Vagina (tissue), 2 donors: ENCODE measurements around the gene IP6K1. TPM values are rescaled to one million over a fixed set of nuclear protein-coding genes. Genes with fewer than 3 reads are reported as not detected.

ENCODE experiments used
- DNase-seq, 2 donors: peaks; one replicate each; pipeline ENCODE4 v3.0.0-alpha.2; 2017; ENCODE audit errors: extremely low spot score in 2 of 2
- H3K27ac ChIP-seq: fragments of 200-600 bp; sonication (generic); one replicate; pipeline ENCODE4 v1.5.1; 2019
- H3K27me3 ChIP-seq: fragments of 200-600 bp; sonication (generic); one replicate; pipeline ENCODE4 v1.5.1; 2019
- H3K36me3 ChIP-seq, 2 donors: fragments of 200-600 bp; sonication (generic); one replicate each; pipeline ENCODE4 v1.5.1; 2017 to 2019
- H3K4me1 ChIP-seq: fragments of 200-600 bp; sonication (generic); one replicate; pipeline ENCODE4 v1.5.1; 2019
- H3K4me3 ChIP-seq, 2 donors: fragments of 200-600 bp; sonication (generic); 1 replicate in 1 of 2; 2 replicates in 1 of 2; pipeline ENCODE4 v1.5.1; 2016 to 2019
- H3K9me3 ChIP-seq: fragments of 200-600 bp; sonication (generic); one replicate; pipeline ENCODE4 v1.5.1; 2019
- CTCF ChIP-seq, 3 experiments: fragments of 450-650 bp in 2 of 3; fragments of 200-600 bp in 1 of 3; sonication (generic) in 1 of 3; IDR thresholded peaks; one replicate each; pipeline ENCODE4 v1.5.1; 2017 to 2019; ENCODE audit warnings: antibody characterized with exemption in 3 of 3, mild to moderate bottlenecking in 2 of 3, moderate library complexity in 2 of 3
- POLR2A ChIP-seq, 2 donors: fragments of 450-650 bp; IDR thresholded peaks; one replicate each; pipeline ENCODE4 v1.6.1; 2017; ENCODE audit warnings: antibody characterized with exemption in 2 of 2, mild to moderate bottlenecking in 2 of 2, moderate library complexity in 2 of 2
- POLR2AphosphoS5 ChIP-seq, 2 donors: sonication (generic); formaldehyde crosslinking; IDR thresholded peaks; one replicate each; pipeline ENCODE4 v1.9.0; 2017; ENCODE audit warnings: antibody characterized with exemption in 2 of 2, mild to moderate bottlenecking in 2 of 2, low read depth in 1 of 2; ENCODE audit not compliant: insufficient read depth in 1 of 2
- intact Hi-C: fragments of 100-400 bp; cut with DNase I; formaldehyde crosslinking; loops from one replicate; pipeline ENCODE4 v1.15.1; 2023
- microRNA-seq: library from miRNA; unstranded; fragments of <30 nt; microRNA quantifications from one replicate; pipeline ENCODE4, GENCODE V29; 2017; ENCODE audit warnings: borderline number of aligned reads, borderline replicate concordance
- small RNA-seq: library from RNA; depleted of rRNA; stranded (forward); fragments of <200 nt; gene quantifications from one replicate; pipeline ENCODE3, GENCODE V24; 2016
- total RNA-seq: library from RNA; depleted of rRNA; stranded (reverse); fragments of >200 nt; gene quantifications from one replicate; pipeline ENCODE4 v1.2.3, GENCODE V29; 2016

The IP6K1 gene
- total RNA-seq, 1 donor from 2014 or later, result 46.2 TPM

GRCh38 chr3:49680493-49681231 lies 105.7 kb downstream of the IP6K1 start:
- TF ChIP-seq CTCF (IDR thresholded peaks at IDR 0.05) (no peak), POLR2AphosphoS5 (IDR thresholded peaks at IDR 0.05; ENCODE audit: insufficient read depth in 1 of 2, low read depth in 1 of 2) (no peak), POLR2A (IDR thresholded peaks at IDR 0.05) (no peak)
- Histone ChIP-seq H3K4me3 (no peak overlapping the region), H3K27ac (no peak overlapping the region), H3K27me3 (no peaks in the 10 kb centered on the region), H3K36me3 (peaks cover 0 to 73% of the 10 kb centered on the region in 2 donors), H3K4me1 (peaks cover 3% of the 10 kb centered on the region), H3K9me3 (no peaks in the 10 kb centered on the region)
- DNase-seq, result no peak
- intact Hi-C loops, result no loop called here

DNA sequence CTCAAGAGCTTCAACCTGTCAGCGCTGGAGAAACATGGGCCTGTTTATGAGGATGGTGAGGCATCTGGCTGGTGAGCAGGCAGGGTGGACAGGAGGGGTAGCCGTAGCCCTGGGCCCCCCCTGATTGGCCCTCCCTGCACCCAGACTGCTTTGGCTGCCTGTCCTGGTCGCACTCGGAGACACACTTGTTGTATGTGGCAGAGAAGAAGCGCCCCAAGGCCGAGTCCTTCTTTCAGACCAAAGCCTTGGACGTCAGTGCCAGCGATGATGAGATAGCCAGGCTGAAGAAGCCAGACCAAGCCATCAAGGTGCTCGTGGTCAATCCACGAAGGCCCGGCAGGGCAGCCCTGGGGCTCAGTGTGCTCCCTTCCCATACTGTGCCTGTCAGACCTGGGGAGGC lies 110.4 kb downstream of the IP6K1 start:
- intact Hi-C loops, result no loop called here
- Histone ChIP-seq H3K4me3 (no peak overlapping the region), H3K27me3 (no peaks in the 10 kb centered on the region), H3K36me3 (peaks cover 0 to 44% of the 10 kb centered on the region in 2 donors), H3K4me1 (peaks cover 24% of the 10 kb centered on the region), H3K9me3 (no peaks in the 10 kb centered on the region), H3K27ac (no peak overlapping the region)
- TF ChIP-seq POLR2A (IDR thresholded peaks at IDR 0.05), result no peak
- no peak for TF ChIP-seq CTCF (IDR thresholded peaks at IDR 0.05)
- TF ChIP-seq POLR2AphosphoS5 (IDR thresholded peaks at IDR 0.05; ENCODE audit: insufficient read depth in 1 of 2, low read depth in 1 of 2), result no peak
- DNase-seq, result no peak

DNA sequence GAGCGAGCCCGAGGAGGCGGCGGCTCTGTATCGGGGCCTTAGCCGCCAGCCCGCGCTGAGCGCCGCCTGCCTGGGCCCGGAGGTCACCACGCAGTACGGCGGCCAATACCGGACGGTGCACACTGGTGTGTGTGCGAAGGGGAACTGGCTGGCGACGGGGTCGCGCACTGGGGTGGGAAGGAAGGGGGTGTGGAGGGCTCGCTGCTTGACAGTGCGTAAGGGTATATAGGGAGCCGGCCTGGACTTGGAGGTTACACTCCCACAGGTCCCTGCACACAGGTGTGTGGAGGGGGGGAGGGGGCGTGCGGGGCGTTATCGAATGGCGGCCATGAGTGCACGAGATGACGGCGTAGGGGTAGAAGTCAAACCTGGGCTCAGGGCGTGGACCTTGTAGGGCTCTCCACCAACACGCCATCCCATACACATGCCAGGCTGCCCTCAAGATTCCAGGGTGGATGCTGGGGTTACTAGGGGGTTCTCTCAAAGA lies 111.8 kb downstream of the IP6K1 start:
- intact Hi-C loops, result loop anchor here (5.0 kb wide), 2 partner anchors 132 to 397 kb away; partner anchors contain the start of gene C3orf62

More for the DNA sequence above, 111.8 kb downstream of the IP6K1 start:
- no peak for DNase-seq
- TF ChIP-seq POLR2AphosphoS5 (IDR thresholded peaks at IDR 0.05; ENCODE audit: insufficient read depth in 1 of 2, low read depth in 1 of 2) (peak in 1 of 2 donors; percentile 4), POLR2A (IDR thresholded peaks at IDR 0.05) (no peak)
- H3K4me1 ChIP-seq, result peaks cover 24% of the 10 kb centered on the region
- H3K27me3 ChIP-seq, result no peaks in the 10 kb centered on the region
- H3K27ac ChIP-seq, result peak overlapping the region; percentile 78
- H3K9me3 ChIP-seq, result no peaks in the 10 kb centered on the region
- peak overlapping the region; percentile 74 to 98 for H3K4me3 ChIP-seq
- peaks cover 0 to 30% of the 10 kb centered on the region in 2 donors for H3K36me3 ChIP-seq

Small RNAs within 50 kb of the gene (microRNA-seq; reads per million reads assigned to microRNA genes)
- not detected for gene MIR5193

Small RNAs within 50 kb of the gene (small RNA-seq; reads per million reads assigned to genes)
- gene AMIGO3, result not detected
- gene COX6CP14, result not detected

Other genes with a start within 250 kb of the IP6K1 start
- gene BSN, start 232.1 kb downstream of the IP6K1 start, total RNA-seq, result 0.74 TPM
- 53.3 TPM for gene APEH, start 112.2 kb downstream of the IP6K1 start, total RNA-seq
- 10.8 TPM for gene MST1, start 97.1 kb downstream of the IP6K1 start, total RNA-seq
- 25.8 TPM for gene RNF123, start 97.0 kb downstream of the IP6K1 start, total RNA-seq
- gene AMIGO3, start 66.9 kb downstream of the IP6K1 start, total RNA-seq, result not detected
- gene GMPPB, start 62.6 kb downstream of the IP6K1 start, total RNA-seq, result 19.9 TPM
- not detected for gene CDHR4, start 13.3 kb upstream of the IP6K1 start, total RNA-seq
- 12.5 TPM for gene INKA1, start 16.7 kb upstream of the IP6K1 start, total RNA-seq
- 68.3 TPM for gene UBA7, start 27.4 kb upstream of the IP6K1 start, total RNA-seq
- gene TRAIP, start 70.0 kb upstream of the IP6K1 start, total RNA-seq, result 17.4 TPM
- gene CAMKV, start 83.4 kb upstream of the IP6K1 start, total RNA-seq, result not detected
- gene MST1R, start 117.3 kb upstream of the IP6K1 start, total RNA-seq, result 38.1 TPM
- 10.6 TPM for gene MON1A, start 143.3 kb upstream of the IP6K1 start, total RNA-seq
- gene RBM6, start 153.6 kb upstream of the IP6K1 start, total RNA-seq, result 71.5 TPM